K562 (cell line): ENCODE results near the gene TOR1B. TPM values are rescaled to one million over a fixed set of nuclear protein-coding genes. Genes with fewer than 3 reads are reported as not detected.
A peak's percentile ranks its signal among the peaks of the same experiment; 100 is the strongest.

Experiments
- CBFA2T3 ChIP-seq: fragments of 450-650 bp; IDR thresholded peaks from 2 replicates; pipeline ENCODE4 v1.6.1; 2017
- DPF2 ChIP-seq: fragments of 450-650 bp; IDR thresholded peaks from 2 replicates; pipeline ENCODE4 v1.6.1; 2016
- E2F6 ChIP-seq, 2 experiments: IDR thresholded peaks; 2 replicates each; pipeline ENCODE4 v1.6.1; 2011; ENCODE audit warnings: borderline replicate concordance in 1 of 2, control low read depth in 1 of 2, low read depth in 1 of 2, low read length in 1 of 2, mild to moderate bottlenecking in 1 of 2, mixed read lengths in 1 of 2, moderate library complexity in 1 of 2; ENCODE audit not compliant: insufficient read depth in 1 of 2, insufficient read length in 1 of 2, poor library complexity in 1 of 2, severe bottlenecking in 1 of 2; ENCODE audit errors: extremely low read depth in 1 of 2
- MEIS2 ChIP-seq: fragments of 450-650 bp; IDR thresholded peaks from 2 replicates; pipeline ENCODE4 v1.6.1; 2014; ENCODE audit warnings: mild to moderate bottlenecking; ENCODE audit not compliant: partially characterized antibody
- NFIX ChIP-seq: fragments of 250-450 bp; sonication (Bioruptor Pico); IDR thresholded peaks from 2 replicates; pipeline ENCODE4 v1.4.0; 2020; ENCODE audit warnings: low read depth, mild to moderate bottlenecking, moderate library complexity
- POLR2H ChIP-seq: IDR thresholded peaks from 2 replicates; pipeline ENCODE4 v1.6.1; 2016; ENCODE audit warnings: missing genetic modification characterization, low read depth, mild to moderate bottlenecking, control low read depth, missing compliant biosample characterization, moderate library complexity
- PYGO2 ChIP-seq: fragments of 450-650 bp; IDR thresholded peaks from 2 replicates; pipeline ENCODE4 v1.6.1; 2016; ENCODE audit warnings: mild to moderate bottlenecking, missing genetic modification characterization, moderate library complexity, missing compliant biosample characterization
- RBM22 ChIP-seq: fragments of 200-400 bp; formaldehyde crosslinking; IDR thresholded peaks from 2 replicates; pipeline ENCODE4 v1.6.1; 2018; ENCODE audit warnings: low read length, low read depth; ENCODE audit not compliant: poor library complexity, severe bottlenecking
- ZNF12 ChIP-seq: sonication (generic); formaldehyde crosslinking; IDR thresholded peaks from 2 replicates; pipeline ENCODE4 v1.4.0; 2020; ENCODE audit warnings: mild to moderate bottlenecking, missing genetic modification reagents
- ZNF134 ChIP-seq: fragments of 250-450 bp; sonication (Bioruptor Pico); conservative IDR thresholded peaks from 2 replicates; pipeline ENCODE4 v1.4.0; 2020
- ZNF431 ChIP-seq: sonication (generic); formaldehyde crosslinking; IDR thresholded peaks from 2 replicates; pipeline ENCODE4 v1.8.0; 2022; ENCODE audit warnings: mild to moderate bottlenecking, missing genetic modification reagents
- ZNF583 ChIP-seq: fragments of 250-450 bp; sonication (Bioruptor Pico); IDR thresholded peaks from 2 replicates; pipeline ENCODE4 v1.4.0; 2020
- ZNF644 ChIP-seq: fragments of 200-800 bp; sonication (Bioruptor generic); IDR thresholded peaks from 2 replicates; pipeline ENCODE4 v1.6.1; 2016; ENCODE audit warnings: low read depth, missing genetic modification characterization, missing compliant biosample characterization
- ZNF76 ChIP-seq: fragments of 250-450 bp; sonication (Bioruptor Pico); IDR thresholded peaks from 2 replicates; pipeline ENCODE4 v1.4.0; 2020; ENCODE audit warnings: mild to moderate bottlenecking, moderate library complexity, borderline replicate concordance
- polyA plus RNA-seq, 8 experiments: library from polyadenylated mRNA; depleted of rRNA in 4 of 8; stranded (reverse) in 5 of 8; unstranded in 3 of 8; fragments of >200 nt; fragmentation: Nextera tagmentation in 2 of 8; fragmentation: Illumina TruSeq in 1 of 8; extraction: Ambion mirVana in 2 of 8; extraction: Trizol in 1 of 8; gene quantifications; 2 replicates each; pipeline versions ENCODE4 v1.2.1 to v1.2.3, GENCODE V29; 2011 to 2014; ENCODE audit warnings: inconsistent platforms in 1 of 8, missing spikeins in 1 of 8
- total RNA-seq, 7 experiments: library from RNA; depleted of rRNA in 6 of 7; stranded (reverse); fragments of >200 nt in 6 of 7; fragmentation: Illumina TruSeq in 2 of 7; extraction: Trizol in 2 of 7; gene quantifications; 2 replicates each; pipeline versions ENCODE4 v1.2.1 to v1.2.3, GENCODE V29; 2011 to 2021; ENCODE audit warnings: low replicate concordance in 1 of 7
- TF ChIP-seq, protein P1 (sequence below): sonication (generic); formaldehyde crosslinking; IDR thresholded peaks from 2 replicates; pipeline ENCODE4 v1.8.1; 2023; ENCODE audit warnings: mild to moderate bottlenecking, missing genetic modification reagents, moderate library complexity
- TF ChIP-seq, protein P2 (sequence below): fragments of 450-650 bp; IDR thresholded peaks from 2 replicates; pipeline ENCODE4 v1.7.0; 2016; ENCODE audit warnings: borderline replicate concordance
- TF ChIP-seq, protein P3 (sequence below), 3 experiments: fragments of 200-800 bp in 1 of 3; sonication (Bioruptor generic) in 1 of 3; sonication (generic) in 1 of 3; formaldehyde crosslinking in 1 of 3; IDR thresholded peaks; 2 replicates each; pipeline versions ENCODE4 v1.6.1 to v1.8.0; 2016 to 2022; ENCODE audit warnings: mild to moderate bottlenecking in 2 of 3, missing compliant biosample characterization in 2 of 3, missing genetic modification characterization in 2 of 3, missing genetic modification reagents in 1 of 3
- TF ChIP-seq, protein P4 (sequence below): sonication (generic); IDR thresholded peaks from 2 replicates; pipeline ENCODE4 v1.6.1; 2016
- TF ChIP-seq, protein P5 (sequence below): sonication (generic); formaldehyde crosslinking; IDR thresholded peaks from 2 replicates; pipeline ENCODE4 v1.4.0; 2020; ENCODE audit warnings: mild to moderate bottlenecking, missing genetic modification reagents

Gene TOR1B
- total and polyA plus RNA-seq, 9 of the 15 experiments (the other 6 are each of a cell fraction or from before 2014, with no cell fraction given) = 4.2 to 36.5 (median 24.6) TPM

DNA sequence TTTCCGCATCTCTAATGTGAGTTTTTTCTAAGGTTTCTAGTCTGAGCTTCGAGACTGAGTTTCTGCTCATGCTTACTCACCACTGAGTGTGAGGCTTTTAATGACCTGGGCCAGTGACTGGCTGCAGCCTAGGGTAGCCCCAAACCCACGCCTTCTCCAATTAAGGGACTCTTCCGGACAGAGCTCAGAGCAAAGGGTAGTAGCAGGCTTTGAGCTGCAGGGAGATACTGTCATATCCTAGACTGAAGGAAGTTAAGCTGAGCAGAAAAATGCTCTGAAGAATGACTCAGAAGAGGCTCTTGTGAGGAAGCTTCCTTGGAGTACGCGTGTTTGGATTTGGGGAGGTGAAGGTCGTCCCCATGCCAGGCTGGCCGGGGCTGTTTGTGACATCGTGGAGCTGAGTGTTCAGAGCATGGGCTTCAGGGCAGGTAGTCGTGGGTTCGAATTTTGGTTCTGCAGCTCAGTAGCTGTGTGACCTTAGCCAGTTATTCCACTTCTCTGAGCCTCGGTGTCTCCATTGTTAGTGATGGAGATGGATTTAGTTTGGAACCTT is 35.8 kb downstream of the TOR1B start (continued):
- TF ChIP-seq, protein P1, sequence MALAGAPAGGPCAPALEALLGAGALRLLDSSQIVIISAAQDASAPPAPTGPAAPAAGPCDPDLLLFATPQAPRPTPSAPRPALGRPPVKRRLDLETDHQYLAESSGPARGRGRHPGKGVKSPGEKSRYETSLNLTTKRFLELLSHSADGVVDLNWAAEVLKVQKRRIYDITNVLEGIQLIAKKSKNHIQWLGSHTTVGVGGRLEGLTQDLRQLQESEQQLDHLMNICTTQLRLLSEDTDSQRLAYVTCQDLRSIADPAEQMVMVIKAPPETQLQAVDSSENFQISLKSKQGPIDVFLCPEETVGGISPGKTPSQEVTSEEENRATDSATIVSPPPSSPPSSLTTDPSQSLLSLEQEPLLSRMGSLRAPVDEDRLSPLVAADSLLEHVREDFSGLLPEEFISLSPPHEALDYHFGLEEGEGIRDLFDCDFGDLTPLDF = 0 out of 2 replicates have a peak, but pooled peaks have one; percentile 57
- TF ChIP-seq ZNF12 (CRISPR knock-in tag) (0 out of 2 replicates have a peak, but pooled peaks have one; percentile 30), RBM22 (no peak), ZNF644 (tag) (no peak), POLR2H (tag) (no peak), CBFA2T3 (no peak), MEIS2 (peak; percentile 42), ZNF583 (CRISPR knock-in tag) (no peak), ZNF431 (CRISPR knock-in tag) (no peak), PYGO2 (tag) (no peak), NFIX (CRISPR knock-in tag) (no peak), ZNF134 (no peak), ZNF76 (no peak), E2F6 (IDR thresholded peaks at IDR 0.05; ENCODE audit: borderline replicate concordance in 1 of 2, extremely low read depth in 1 of 2, insufficient read depth in 1 of 2, insufficient read length in 1 of 2, low read depth in 1 of 2, low read length in 1 of 2, poor library complexity in 1 of 2, severe bottlenecking in 1 of 2) (peak in 1 of 2 experiments; percentile 74), DPF2 (peak; percentile 72; the same call in 1 of the 2 replicates)
- TF ChIP-seq, protein P2, sequence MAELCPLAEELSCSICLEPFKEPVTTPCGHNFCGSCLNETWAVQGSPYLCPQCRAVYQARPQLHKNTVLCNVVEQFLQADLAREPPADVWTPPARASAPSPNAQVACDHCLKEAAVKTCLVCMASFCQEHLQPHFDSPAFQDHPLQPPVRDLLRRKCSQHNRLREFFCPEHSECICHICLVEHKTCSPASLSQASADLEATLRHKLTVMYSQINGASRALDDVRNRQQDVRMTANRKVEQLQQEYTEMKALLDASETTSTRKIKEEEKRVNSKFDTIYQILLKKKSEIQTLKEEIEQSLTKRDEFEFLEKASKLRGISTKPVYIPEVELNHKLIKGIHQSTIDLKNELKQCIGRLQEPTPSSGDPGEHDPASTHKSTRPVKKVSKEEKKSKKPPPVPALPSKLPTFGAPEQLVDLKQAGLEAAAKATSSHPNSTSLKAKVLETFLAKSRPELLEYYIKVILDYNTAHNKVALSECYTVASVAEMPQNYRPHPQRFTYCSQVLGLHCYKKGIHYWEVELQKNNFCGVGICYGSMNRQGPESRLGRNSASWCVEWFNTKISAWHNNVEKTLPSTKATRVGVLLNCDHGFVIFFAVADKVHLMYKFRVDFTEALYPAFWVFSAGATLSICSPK = no peak
- TF ChIP-seq, protein P3, sequence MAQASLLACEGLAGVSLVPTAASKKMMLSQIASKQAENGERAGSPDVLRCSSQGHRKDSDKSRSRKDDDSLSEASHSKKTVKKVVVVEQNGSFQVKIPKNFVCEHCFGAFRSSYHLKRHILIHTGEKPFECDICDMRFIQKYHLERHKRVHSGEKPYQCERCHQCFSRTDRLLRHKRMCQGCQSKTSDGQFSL (CRISPR knock-in tag; IDR thresholded peaks at IDR 0.05) = no peak
- TF ChIP-seq, protein P3 (tag; IDR thresholded peaks at IDR 0.05) = no peak
- TF ChIP-seq, protein P4, sequence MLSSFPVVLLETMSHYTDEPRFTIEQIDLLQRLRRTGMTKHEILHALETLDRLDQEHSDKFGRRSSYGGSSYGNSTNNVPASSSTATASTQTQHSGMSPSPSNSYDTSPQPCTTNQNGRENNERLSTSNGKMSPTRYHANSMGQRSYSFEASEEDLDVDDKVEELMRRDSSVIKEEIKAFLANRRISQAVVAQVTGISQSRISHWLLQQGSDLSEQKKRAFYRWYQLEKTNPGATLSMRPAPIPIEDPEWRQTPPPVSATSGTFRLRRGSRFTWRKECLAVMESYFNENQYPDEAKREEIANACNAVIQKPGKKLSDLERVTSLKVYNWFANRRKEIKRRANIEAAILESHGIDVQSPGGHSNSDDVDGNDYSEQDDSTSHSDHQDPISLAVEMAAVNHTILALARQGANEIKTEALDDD = no peak
- TF ChIP-seq, protein P5, sequence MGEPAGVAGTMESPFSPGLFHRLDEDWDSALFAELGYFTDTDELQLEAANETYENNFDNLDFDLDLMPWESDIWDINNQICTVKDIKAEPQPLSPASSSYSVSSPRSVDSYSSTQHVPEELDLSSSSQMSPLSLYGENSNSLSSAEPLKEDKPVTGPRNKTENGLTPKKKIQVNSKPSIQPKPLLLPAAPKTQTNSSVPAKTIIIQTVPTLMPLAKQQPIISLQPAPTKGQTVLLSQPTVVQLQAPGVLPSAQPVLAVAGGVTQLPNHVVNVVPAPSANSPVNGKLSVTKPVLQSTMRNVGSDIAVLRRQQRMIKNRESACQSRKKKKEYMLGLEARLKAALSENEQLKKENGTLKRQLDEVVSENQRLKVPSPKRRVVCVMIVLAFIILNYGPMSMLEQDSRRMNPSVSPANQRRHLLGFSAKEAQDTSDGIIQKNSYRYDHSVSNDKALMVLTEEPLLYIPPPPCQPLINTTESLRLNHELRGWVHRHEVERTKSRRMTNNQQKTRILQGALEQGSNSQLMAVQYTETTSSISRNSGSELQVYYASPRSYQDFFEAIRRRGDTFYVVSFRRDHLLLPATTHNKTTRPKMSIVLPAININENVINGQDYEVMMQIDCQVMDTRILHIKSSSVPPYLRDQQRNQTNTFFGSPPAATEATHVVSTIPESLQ (CRISPR knock-in tag) = peak; percentile 79; the same call in 1 of the 2 replicates
